IPS-20b (cell line): ENCODE data around the gene CNRIP1.

Experiments
- H3K27ac ChIP-seq: one replicate; pipeline ENCODE4 v1.5.1; 2013; ENCODE audit warnings: low read length
- H3K27me3 ChIP-seq: 2 replicates; pipeline ENCODE4 v1.6.1; 2013; ENCODE audit warnings: mild to moderate bottlenecking, low read length, inconsistent platforms; ENCODE audit not compliant: insufficient read depth
- H3K36me3 ChIP-seq: 2 replicates; pipeline ENCODE4 v1.6.1; 2013; ENCODE audit warnings: low read depth, mild to moderate bottlenecking, inconsistent platforms, low read length, moderate library complexity; ENCODE audit not compliant: insufficient read depth
- H3K4me1 ChIP-seq: 2 replicates; pipeline ENCODE4 v1.6.1; 2013; ENCODE audit warnings: mild to moderate bottlenecking, control low read depth, inconsistent platforms, low read length, moderate library complexity; ENCODE audit not compliant: insufficient read depth
- H3K4me3 ChIP-seq: 2 replicates; pipeline ENCODE4 v1.5.1; 2013; ENCODE audit warnings: mild to moderate bottlenecking, low read length, inconsistent platforms
- H3K9ac ChIP-seq: 2 replicates; pipeline ENCODE4 v1.6.1; 2013; ENCODE audit warnings: low read depth, mild to moderate bottlenecking, inconsistent platforms, low read length, moderate library complexity
- H3K9me3 ChIP-seq: 2 replicates; pipeline ENCODE4 v1.6.1; 2013; ENCODE audit warnings: mild to moderate bottlenecking, low read depth, low read length, inconsistent platforms; ENCODE audit not compliant: insufficient read depth

Gene CNRIP1

GRCh38 chr2:68284896-68285295 is 34.9 kb downstream of the CNRIP1 start:
- Histone ChIP-seq H3K9me3 (no peaks in the 10 kb centered on the region), H3K36me3 (no peaks in the 10 kb centered on the region), H3K9ac (no peak overlapping the region), H3K4me3 (no peak overlapping the region), H3K27me3 (no peaks in the 10 kb centered on the region), H3K4me1 (no peaks in the 10 kb centered on the region), H3K27ac (no peak overlapping the region)

GRCh38 chr2:68283419-68283812 is 36.3 kb downstream of the CNRIP1 start:
- H3K27ac ChIP-seq = no peak overlapping the region

GRCh38 chr2:68282811-68283418 is 36.8 kb downstream of the CNRIP1 start:
- Histone ChIP-seq H3K9ac (no peak overlapping the region), H3K9me3 (no peaks in the 10 kb centered on the region), H3K27me3 (no peaks in the 10 kb centered on the region), H3K27ac (no peak overlapping the region), H3K4me3 (no peak overlapping the region), H3K4me1 (no peaks in the 10 kb centered on the region), H3K36me3 (no peaks in the 10 kb centered on the region)

More at GRCh38 chr2:68283419-68283812, 36.3 kb downstream of the CNRIP1 start:
- no peak overlapping the region for H3K4me3 ChIP-seq
- H3K36me3 ChIP-seq = no peaks in the 10 kb centered on the region
- no peaks in the 10 kb centered on the region for H3K27me3 ChIP-seq
- no peaks in the 10 kb centered on the region for H3K4me1 ChIP-seq
- no peaks in the 10 kb centered on the region for H3K9me3 ChIP-seq
- H3K9ac ChIP-seq = no peak overlapping the region

- H3K27me3 ChIP-seq = no peaks in the 10 kb centered on the region
- H3K27ac ChIP-seq = no peak overlapping the region
- no peaks in the 10 kb centered on the region for H3K36me3 ChIP-seq
- no peaks in the 10 kb centered on the region for H3K4me1 ChIP-seq
- H3K9ac ChIP-seq = no peak overlapping the region
- H3K9me3 ChIP-seq = no peaks in the 10 kb centered on the region
- H3K4me3 ChIP-seq = no peak overlapping the region
Observed at GRCh38 chr2:68280796-68281195, 39.0 kb downstream of the CNRIP1 start.

GRCh38 chr2:68280348-68280747 is 39.4 kb downstream of the CNRIP1 start:
- no peak overlapping the region for H3K9ac ChIP-seq
- H3K27ac ChIP-seq = no peak overlapping the region
- H3K27me3 ChIP-seq = no peaks in the 10 kb centered on the region
- H3K4me3 ChIP-seq = no peak overlapping the region
- no peaks in the 10 kb centered on the region for H3K36me3 ChIP-seq
- H3K4me1 ChIP-seq = no peaks in the 10 kb centered on the region
- H3K9me3 ChIP-seq = no peaks in the 10 kb centered on the region

GRCh38 chr2:68279691-68280090 is 40.1 kb downstream of the CNRIP1 start:
- Histone ChIP-seq H3K27me3 (no peaks in the 10 kb centered on the region), H3K4me3 (no peak overlapping the region), H3K9me3 (no peaks in the 10 kb centered on the region), H3K4me1 (no peaks in the 10 kb centered on the region), H3K9ac (no peak overlapping the region), H3K36me3 (no peaks in the 10 kb centered on the region), H3K27ac (no peak overlapping the region)

GRCh38 chr2:68278169-68278568 is 41.6 kb downstream of the CNRIP1 start:
- no peaks in the 10 kb centered on the region for H3K9me3 ChIP-seq
- no peaks in the 10 kb centered on the region for H3K36me3 ChIP-seq
- no peaks in the 10 kb centered on the region for H3K27me3 ChIP-seq
- no peaks in the 10 kb centered on the region for H3K4me1 ChIP-seq
- H3K27ac ChIP-seq = no peak overlapping the region
- no peak overlapping the region for H3K9ac ChIP-seq
- H3K4me3 ChIP-seq = no peak overlapping the region

- no peaks in the 10 kb centered on the region for H3K4me1 ChIP-seq
- H3K27me3 ChIP-seq = no peaks in the 10 kb centered on the region
- no peak overlapping the region for H3K27ac ChIP-seq
- no peaks in the 10 kb centered on the region for H3K36me3 ChIP-seq
- H3K9me3 ChIP-seq = no peaks in the 10 kb centered on the region
- H3K4me3 ChIP-seq = no peak overlapping the region
- no peak overlapping the region for H3K9ac ChIP-seq
Observed at GRCh38 chr2:68274022-68274421, 45.7 kb downstream of the CNRIP1 start.

- no peak overlapping the region for H3K27ac ChIP-seq
- H3K4me3 ChIP-seq = no peak overlapping the region
- no peaks in the 10 kb centered on the region for H3K27me3 ChIP-seq
- no peaks in the 10 kb centered on the region for H3K4me1 ChIP-seq
- H3K36me3 ChIP-seq = no peaks in the 10 kb centered on the region
- H3K9me3 ChIP-seq = no peaks in the 10 kb centered on the region
- no peak overlapping the region for H3K9ac ChIP-seq
Observed at GRCh38 chr2:68272246-68272994, 47.3 kb downstream of the CNRIP1 start.

GRCh38 chr2:68266655-68267054 is 53.1 kb downstream of the CNRIP1 start:
- H3K9ac ChIP-seq = no peak overlapping the region
- no peak overlapping the region for H3K4me3 ChIP-seq
- no peaks in the 10 kb centered on the region for H3K36me3 ChIP-seq
- no peak overlapping the region for H3K27ac ChIP-seq
- H3K27me3 ChIP-seq = no peaks in the 10 kb centered on the region
- no peaks in the 10 kb centered on the region for H3K4me1 ChIP-seq
- H3K9me3 ChIP-seq = no peaks in the 10 kb centered on the region

GRCh38 chr2:68263632-68264031 is 56.1 kb downstream of the CNRIP1 start:
- Histone ChIP-seq H3K36me3 (no peaks in the 10 kb centered on the region), H3K4me1 (no peaks in the 10 kb centered on the region), H3K9ac (no peak overlapping the region), H3K27ac (no peak overlapping the region), H3K4me3 (no peak overlapping the region), H3K9me3 (no peaks in the 10 kb centered on the region), H3K27me3 (no peaks in the 10 kb centered on the region)

- Histone ChIP-seq H3K36me3 (no peaks in the 10 kb centered on the region), H3K4me3 (no peak overlapping the region), H3K27me3 (no peaks in the 10 kb centered on the region), H3K4me1 (peaks cover 11% of the 10 kb centered on the region), H3K9me3 (no peaks in the 10 kb centered on the region), H3K9ac (no peak overlapping the region), H3K27ac (no peak overlapping the region)
Observed at GRCh38 chr2:68258851-68259250, 60.9 kb downstream of the CNRIP1 start.
